Mucosa of rectum (tissue), 2 donors: ENCODE measurements around the gene SLC16A10.
"Not testable (repeated sequence)": the region's sequence is repeated elsewhere in the genome, so short reads cannot be mapped to it uniquely, and the experiment has no call there.

Experiments used
- H3K27ac ChIP-seq, 2 donors: one replicate each; pipeline ENCODE4 v1.7.0; 2013; ENCODE audit warnings: inconsistent platforms in 2 of 2, low read depth in 2 of 2, low read length in 2 of 2
- H3K27me3 ChIP-seq, 2 donors: one replicate each; pipeline ENCODE4 v1.7.0; 2013; ENCODE audit warnings: low read length in 2 of 2; ENCODE audit not compliant: control insufficient read depth in 2 of 2, insufficient read depth in 2 of 2
- H3K36me3 ChIP-seq, 2 donors: one replicate each; pipeline ENCODE4 v1.7.0; 2013; ENCODE audit warnings: low read length in 2 of 2; ENCODE audit not compliant: control insufficient read depth in 2 of 2, insufficient read depth in 2 of 2
- H3K4me1 ChIP-seq, 2 donors: one replicate each; pipeline ENCODE4 v1.7.0; 2013; ENCODE audit warnings: low read length in 2 of 2, mild to moderate bottlenecking in 1 of 2; ENCODE audit not compliant: control insufficient read depth in 2 of 2, insufficient read depth in 2 of 2
- H3K4me3 ChIP-seq, 2 donors: one replicate each; pipeline ENCODE4 v1.7.0; 2013; ENCODE audit warnings: low read length in 2 of 2
- H3K9ac ChIP-seq, 2 donors: one replicate each; pipeline ENCODE4 v1.7.0; 2013; ENCODE audit warnings: low read length in 2 of 2, low read depth in 1 of 2, mild to moderate bottlenecking in 1 of 2
- H3K9me3 ChIP-seq, 2 donors: one replicate each; pipeline ENCODE4 v1.7.0; 2013; ENCODE audit warnings: low read length in 2 of 2; ENCODE audit not compliant: control insufficient read depth in 2 of 2
- donor health status: healthy.
- donor health status: Normal muscosa, but diverticular disease.

SLC16A10 gene

GRCh38 chr6:111062860-111063259 is 24.4 kb upstream of the SLC16A10 start:
- not testable (repeated sequence) for H3K36me3 ChIP-seq, H3K4me3 ChIP-seq, H3K4me1 ChIP-seq, H3K9ac ChIP-seq, H3K27ac ChIP-seq, H3K27me3 ChIP-seq, H3K9me3 ChIP-seq

- Histone ChIP-seq H3K4me3 (no peak overlapping the region), H3K9me3 (no peaks in the 10 kb centered on the region), H3K4me1 (no peaks in the 10 kb centered on the region), H3K36me3 (no peaks in the 10 kb centered on the region), H3K27me3 (no peaks in the 10 kb centered on the region), H3K27ac (no peak overlapping the region), H3K9ac (no peak overlapping the region)
These were observed 19.0 kb upstream of the SLC16A10 start for GRCh38 chr6:111068109-111068865.

- H3K27ac ChIP-seq = no peak overlapping the region
- H3K4me3 ChIP-seq = no peak overlapping the region
- no peaks in the 10 kb centered on the region for H3K9me3 ChIP-seq
- no peaks in the 10 kb centered on the region for H3K36me3 ChIP-seq
- H3K4me1 ChIP-seq = no peaks in the 10 kb centered on the region
- no peak overlapping the region for H3K9ac ChIP-seq
- no peaks in the 10 kb centered on the region for H3K27me3 ChIP-seq
These were observed 18.5 kb upstream of the SLC16A10 start for GRCh38 chr6:111068866-111069234.

- no peak overlapping the region for H3K4me3 ChIP-seq
- no peak overlapping the region for H3K9ac ChIP-seq
- no peaks in the 10 kb centered on the region for H3K36me3 ChIP-seq
- H3K9me3 ChIP-seq = no peaks in the 10 kb centered on the region
- no peak overlapping the region for H3K27ac ChIP-seq
- no peaks in the 10 kb centered on the region for H3K27me3 ChIP-seq
- H3K4me1 ChIP-seq = no peaks in the 10 kb centered on the region
These were observed 17.8 kb upstream of the SLC16A10 start for GRCh38 chr6:111069382-111070104.

- no peak overlapping the region for H3K9ac ChIP-seq
- no peaks in the 10 kb centered on the region for H3K27me3 ChIP-seq
- no peaks in the 10 kb centered on the region for H3K9me3 ChIP-seq
- no peak overlapping the region for H3K4me3 ChIP-seq
- H3K27ac ChIP-seq = no peak overlapping the region
- no peaks in the 10 kb centered on the region for H3K36me3 ChIP-seq
- no peaks in the 10 kb centered on the region for H3K4me1 ChIP-seq
These were observed 16.9 kb upstream of the SLC16A10 start for GRCh38 chr6:111070105-111071005.

- no peaks in the 10 kb centered on the region for H3K9me3 ChIP-seq
- H3K36me3 ChIP-seq = no peaks in the 10 kb centered on the region
- no peak overlapping the region for H3K9ac ChIP-seq
- no peak overlapping the region for H3K27ac ChIP-seq
- no peaks in the 10 kb centered on the region for H3K4me1 ChIP-seq
- H3K4me3 ChIP-seq = no peak overlapping the region
- H3K27me3 ChIP-seq = no peaks in the 10 kb centered on the region
These were observed 14.4 kb upstream of the SLC16A10 start for GRCh38 chr6:111072801-111073360.

GRCh38 chr6:111074311-111074710 is 13.0 kb upstream of the SLC16A10 start:
- H3K4me3 ChIP-seq = no peak overlapping the region
- no peaks in the 10 kb centered on the region for H3K36me3 ChIP-seq
- no peaks in the 10 kb centered on the region for H3K9me3 ChIP-seq
- no peak overlapping the region for H3K9ac ChIP-seq
- H3K27ac ChIP-seq = no peak overlapping the region
- H3K27me3 ChIP-seq = no peaks in the 10 kb centered on the region
- H3K4me1 ChIP-seq = no peaks in the 10 kb centered on the region

GRCh38 chr6:111076024-111076695 is 11.1 kb upstream of the SLC16A10 start:
- Histone ChIP-seq H3K9me3 (no peaks in the 10 kb centered on the region), H3K27me3 (no peaks in the 10 kb centered on the region), H3K9ac (no peak overlapping the region), H3K27ac (no peak overlapping the region), H3K4me1 (no peaks in the 10 kb centered on the region), H3K36me3 (no peaks in the 10 kb centered on the region), H3K4me3 (no peak overlapping the region)

- H3K4me1 ChIP-seq = no peaks in the 10 kb centered on the region
- H3K27me3 ChIP-seq = no peaks in the 10 kb centered on the region
- no peaks in the 10 kb centered on the region for H3K36me3 ChIP-seq
- H3K27ac ChIP-seq = no peak overlapping the region
- H3K9ac ChIP-seq = no peak overlapping the region
- no peak overlapping the region for H3K4me3 ChIP-seq
- no peaks in the 10 kb centered on the region for H3K9me3 ChIP-seq
These were observed 6.6 kb upstream of the SLC16A10 start for GRCh38 chr6:111080698-111081097.
